Rectal smooth muscle tissue (tissue), 1 donor: ENCODE results near the gene ZNF777.
"Not testable (repeated sequence)": the region's sequence is repeated elsewhere in the genome, so short reads cannot be mapped to it uniquely, and the experiment has no call there.

Experiments used
- H3K27ac ChIP-seq: one replicate; pipeline ENCODE4 v1.7.0; 2013; ENCODE audit warnings: low read depth, low read length, inconsistent platforms
- H3K27me3 ChIP-seq: one replicate; pipeline ENCODE4 v1.7.0; 2013; ENCODE audit warnings: low read length; ENCODE audit not compliant: control insufficient read depth, insufficient read depth
- H3K36me3 ChIP-seq: one replicate; pipeline ENCODE4 v1.7.0; 2013; ENCODE audit warnings: low read length; ENCODE audit not compliant: control insufficient read depth, insufficient read depth
- H3K4me1 ChIP-seq: one replicate; pipeline ENCODE4 v1.7.0; 2013; ENCODE audit warnings: low read length; ENCODE audit not compliant: control insufficient read depth, insufficient read depth
- H3K4me3 ChIP-seq: one replicate; pipeline ENCODE4 v1.7.0; 2013; ENCODE audit warnings: low read length
- H3K9ac ChIP-seq: one replicate; pipeline ENCODE4 v1.7.0; 2013; ENCODE audit warnings: low read length

Gene ZNF777

GRCh38 chr7:149456506-149457421 lies 4.1 kb downstream of the ZNF777 start:
- peaks cover 3% of the 10 kb centered on the region for H3K4me1 ChIP-seq
- H3K4me3 ChIP-seq, result no peak overlapping the region
- no peak overlapping the region for H3K27ac ChIP-seq
- H3K36me3 ChIP-seq, result peaks cover 16% of the 10 kb centered on the region
- no peak overlapping the region for H3K9ac ChIP-seq
- no peaks in the 10 kb centered on the region for H3K27me3 ChIP-seq

- peaks cover 21% of the 10 kb centered on the region for H3K36me3 ChIP-seq
Measured at GRCh38 chr7:149455175-149455950, 5.5 kb downstream of the ZNF777 start.

GRCh38 chr7:149454750-149455149 lies 6.1 kb downstream of the ZNF777 start:
- H3K9ac ChIP-seq, result no peak overlapping the region
- H3K36me3 ChIP-seq, result peaks cover 27% of the 10 kb centered on the region
- H3K27me3 ChIP-seq, result no peaks in the 10 kb centered on the region
- H3K4me3 ChIP-seq, result no peak overlapping the region
- H3K27ac ChIP-seq, result no peak overlapping the region
- H3K4me1 ChIP-seq, result no peaks in the 10 kb centered on the region

More at GRCh38 chr7:149455175-149455950, 5.5 kb downstream of the ZNF777 start:
- H3K4me3 ChIP-seq, result no peak overlapping the region
- no peak overlapping the region for H3K9ac ChIP-seq
- no peaks in the 10 kb centered on the region for H3K27me3 ChIP-seq
- H3K4me1 ChIP-seq, result no peaks in the 10 kb centered on the region
- no peak overlapping the region for H3K27ac ChIP-seq

- no peaks in the 10 kb centered on the region for H3K27me3 ChIP-seq
- H3K4me3 ChIP-seq, result no peak overlapping the region
- no peak overlapping the region for H3K9ac ChIP-seq
- H3K27ac ChIP-seq, result no peak overlapping the region
- no peaks in the 10 kb centered on the region for H3K4me1 ChIP-seq
- H3K36me3 ChIP-seq, result peaks cover 34% of the 10 kb centered on the region
Measured at GRCh38 chr7:149454006-149454405, 6.9 kb downstream of the ZNF777 start.

GRCh38 chr7:149450821-149451220 lies 10.0 kb downstream of the ZNF777 start:
- Histone ChIP-seq H3K27ac (no peak overlapping the region), H3K4me3 (no peak overlapping the region), H3K27me3 (no peaks in the 10 kb centered on the region), H3K4me1 (no peaks in the 10 kb centered on the region), H3K36me3 (peaks cover 47% of the 10 kb centered on the region), H3K9ac (no peak overlapping the region)

GRCh38 chr7:149449897-149450296 lies 11.0 kb downstream of the ZNF777 start:
- H3K9ac ChIP-seq, result no peak overlapping the region
- no peaks in the 10 kb centered on the region for H3K4me1 ChIP-seq
- H3K27ac ChIP-seq, result no peak overlapping the region
- H3K4me3 ChIP-seq, result no peak overlapping the region
- no peaks in the 10 kb centered on the region for H3K27me3 ChIP-seq
- H3K36me3 ChIP-seq, result peaks cover 50% of the 10 kb centered on the region

- Histone ChIP-seq H3K9ac (no peak overlapping the region), H3K36me3 (peaks cover 43% of the 10 kb centered on the region), H3K4me1 (no peaks in the 10 kb centered on the region), H3K27ac (no peak overlapping the region), H3K27me3 (no peaks in the 10 kb centered on the region), H3K4me3 (no peak overlapping the region)
Measured at GRCh38 chr7:149448961-149449360, 11.9 kb downstream of the ZNF777 start.

GRCh38 chr7:149446026-149446425 lies 14.8 kb downstream of the ZNF777 start:
- H3K27me3 ChIP-seq, H3K4me3 ChIP-seq, H3K9ac ChIP-seq, H3K27ac ChIP-seq, H3K4me1 ChIP-seq: not testable (repeated sequence)
- peaks cover 39% of the 10 kb centered on the region for H3K36me3 ChIP-seq

- Histone ChIP-seq H3K27me3 (no peaks in the 10 kb centered on the region), H3K4me1 (no peaks in the 10 kb centered on the region), H3K9ac (no peak overlapping the region), H3K36me3 (peaks cover 24% of the 10 kb centered on the region), H3K27ac (no peak overlapping the region), H3K4me3 (no peak overlapping the region)
Measured at GRCh38 chr7:149444287-149444686, 16.6 kb downstream of the ZNF777 start.

- H3K4me3 ChIP-seq, result no peak overlapping the region
- H3K27me3 ChIP-seq, result no peaks in the 10 kb centered on the region
- no peaks in the 10 kb centered on the region for H3K4me1 ChIP-seq
- peaks cover 19% of the 10 kb centered on the region for H3K36me3 ChIP-seq
- no peak overlapping the region for H3K27ac ChIP-seq
- H3K9ac ChIP-seq, result no peak overlapping the region
Measured at GRCh38 chr7:149443523-149443922, 17.3 kb downstream of the ZNF777 start.

- Histone ChIP-seq H3K27ac (no peak overlapping the region), H3K9ac (no peak overlapping the region), H3K27me3 (no peaks in the 10 kb centered on the region), H3K4me3 (no peak overlapping the region), H3K36me3 (peaks cover 17% of the 10 kb centered on the region), H3K4me1 (no peaks in the 10 kb centered on the region)
Measured at GRCh38 chr7:149442924-149443323, 17.9 kb downstream of the ZNF777 start.

- H3K27ac ChIP-seq, result no peak overlapping the region
- peaks cover 2% of the 10 kb centered on the region for H3K36me3 ChIP-seq
- no peaks in the 10 kb centered on the region for H3K4me1 ChIP-seq
Measured at GRCh38 chr7:149440222-149440621, 20.6 kb downstream of the ZNF777 start.

More at GRCh38 chr7:149440222-149440621, 20.6 kb downstream of the ZNF777 start:
- H3K9ac ChIP-seq, result no peak overlapping the region
- no peak overlapping the region for H3K4me3 ChIP-seq
- H3K27me3 ChIP-seq, result no peaks in the 10 kb centered on the region
